GM19468 (cell line): Measurements from ENCODE around the gene STK24.
"Not testable (repeated sequence)": the region's sequence is repeated elsewhere in the genome, so short reads cannot be mapped to it uniquely, and the experiment has no call there.

Experiments used
- ATAC-seq: cut with Tn5 transposase; IDR thresholded peaks from one replicate; pipeline ENCODE4 v1.9.1; 2021; ENCODE audit warnings: mild to moderate bottlenecking, moderate library complexity, moderate number of reproducible peaks; ENCODE audit not compliant: unreplicated experiment; ENCODE audit errors: extremely low read depth

Gene STK24

DNA sequence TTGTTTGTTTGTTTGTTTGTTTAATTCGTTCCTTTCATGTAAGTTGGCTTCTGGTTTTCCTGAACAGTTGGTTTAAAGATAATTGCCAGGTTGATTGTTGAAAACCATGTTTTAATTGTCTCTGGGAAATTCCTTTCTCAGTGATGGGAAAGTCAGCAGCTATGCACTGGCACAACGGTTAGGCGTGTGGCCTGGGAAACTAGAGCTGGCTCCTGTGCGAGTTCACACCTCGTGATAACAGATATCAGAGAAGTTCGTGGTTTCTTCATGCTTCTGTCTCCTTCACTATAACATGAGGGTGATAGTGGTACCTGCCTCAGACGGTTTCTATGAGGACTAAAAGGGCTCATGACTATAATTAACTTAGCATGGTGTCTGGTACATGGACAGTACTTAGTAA is 153.5 kb downstream of the STK24 start:
- no peak for ATAC-seq

- no peak for ATAC-seq
These were observed 154.9 kb downstream of the STK24 start for GRCh38 chr13:98422046-98422445.

- no peak for ATAC-seq
These were observed 156.2 kb downstream of the STK24 start for GRCh38 chr13:98420554-98421175.

GRCh38 chr13:98419786-98420553 is 156.9 kb downstream of the STK24 start:
- no peak for ATAC-seq

DNA sequence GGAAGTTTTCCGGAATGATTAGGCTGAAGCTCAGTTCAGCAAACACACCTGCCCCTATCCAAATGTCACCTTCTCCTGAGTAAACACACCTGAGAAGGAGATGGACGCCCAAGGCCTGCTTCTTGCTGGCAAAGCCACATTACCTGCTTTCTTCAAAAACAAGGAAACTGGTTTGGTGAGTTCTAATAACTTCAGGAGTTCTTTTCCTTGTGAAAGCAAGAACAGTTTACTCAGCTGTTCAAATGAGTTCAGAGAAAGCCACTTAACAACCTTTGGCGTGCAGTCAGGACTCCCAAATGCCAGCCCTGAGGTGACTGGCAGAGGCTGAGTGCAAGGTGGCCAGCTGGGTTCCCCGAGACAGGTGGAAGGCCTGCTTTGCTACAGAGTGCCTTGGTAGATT is 160.5 kb downstream of the STK24 start:
- no peak for ATAC-seq

GRCh38 chr13:98415326-98416070 is 161.4 kb downstream of the STK24 start:
- no peak for ATAC-seq

DNA sequence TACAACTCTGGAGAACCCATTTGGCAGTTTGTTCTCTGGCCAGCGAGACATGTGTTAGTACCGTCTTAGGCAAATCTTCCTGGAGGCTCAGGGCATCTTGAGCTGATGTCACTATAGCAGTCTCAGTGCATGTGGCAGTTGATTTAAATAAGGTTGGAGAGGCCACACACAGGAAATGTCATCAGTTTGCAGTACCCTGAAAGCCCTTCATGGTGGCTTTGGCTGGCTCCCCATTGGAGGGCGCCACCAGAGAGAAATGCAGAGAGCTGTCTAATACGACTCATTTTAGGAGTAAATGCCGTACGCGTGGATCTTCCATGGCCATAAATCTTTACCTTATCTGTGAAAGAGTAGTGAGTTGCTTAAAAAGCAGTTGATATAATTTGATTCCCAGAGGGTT is 163.1 kb downstream of the STK24 start:
- no peak for ATAC-seq

DNA sequence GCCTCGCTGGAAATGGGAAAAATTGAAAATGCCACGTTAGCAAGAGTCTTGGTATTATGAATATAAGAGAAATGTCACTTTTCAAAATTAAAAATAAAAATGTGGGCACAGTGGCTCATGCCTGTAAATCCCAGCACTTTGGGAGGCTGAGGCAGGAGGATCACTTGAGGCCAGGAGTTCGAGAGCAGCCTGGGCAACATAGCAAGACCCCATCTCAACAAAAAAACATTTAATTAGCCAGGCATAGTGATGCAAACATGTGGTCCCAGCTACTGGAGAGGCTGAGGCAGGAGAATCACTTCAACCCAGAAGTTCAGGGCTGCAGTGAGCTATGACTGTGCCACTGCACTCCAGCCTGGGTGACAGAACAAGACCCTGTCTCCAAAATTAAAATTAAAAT is 163.6 kb downstream of the STK24 start:
- not testable (repeated sequence) for ATAC-seq

GRCh38 chr13:98411617-98412265 is 165.2 kb downstream of the STK24 start:
- ATAC-seq: no peak

GRCh38 chr13:98411013-98411412 is 165.9 kb downstream of the STK24 start:
- ATAC-seq: no peak

GRCh38 chr13:98410612-98411011 is 166.3 kb downstream of the STK24 start:
- no peak for ATAC-seq

DNA sequence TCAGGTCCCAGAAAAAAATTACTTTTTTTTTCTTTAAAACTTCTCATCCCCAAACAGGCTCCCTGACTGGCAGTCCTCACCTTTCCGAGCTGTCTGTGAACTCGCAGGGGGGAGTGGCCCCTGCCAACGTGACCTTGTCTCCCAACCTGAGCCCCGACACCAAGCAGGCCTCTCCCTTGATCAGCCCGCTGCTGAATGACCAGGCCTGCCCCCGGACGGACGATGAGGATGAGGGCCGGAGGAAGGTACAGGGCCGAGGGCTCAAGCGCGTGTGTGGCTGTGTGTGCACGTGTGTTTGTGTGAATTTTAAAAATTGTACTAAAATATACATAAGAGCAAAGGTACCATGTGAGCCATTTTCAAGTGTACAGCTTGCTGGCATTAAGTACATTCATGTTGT is 167.6 kb downstream of the STK24 start:
- ATAC-seq: no peak

- ATAC-seq: no peak
These were observed 169.3 kb downstream of the STK24 start for GRCh38 chr13:98407575-98407974.

DNA sequence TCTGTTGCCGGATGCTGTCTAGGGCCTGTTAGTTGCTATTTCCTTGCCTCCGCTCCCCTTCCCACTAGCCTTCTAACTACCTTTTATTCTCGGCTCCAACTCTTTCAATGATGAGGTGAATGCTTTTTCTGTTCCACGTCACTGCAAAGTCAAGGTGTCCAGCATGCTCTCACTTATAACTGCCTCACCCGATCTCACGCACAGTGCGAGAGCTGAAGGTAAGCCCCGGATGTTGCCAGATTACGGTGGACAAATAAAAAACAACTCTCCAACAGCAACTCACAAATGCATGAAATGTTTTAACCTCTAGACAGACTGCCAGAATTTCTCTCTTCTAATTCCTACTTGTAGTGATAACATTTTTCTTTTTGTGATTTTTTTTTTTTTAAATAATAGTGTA is 169.9 kb downstream of the STK24 start:
- no peak for ATAC-seq

DNA sequence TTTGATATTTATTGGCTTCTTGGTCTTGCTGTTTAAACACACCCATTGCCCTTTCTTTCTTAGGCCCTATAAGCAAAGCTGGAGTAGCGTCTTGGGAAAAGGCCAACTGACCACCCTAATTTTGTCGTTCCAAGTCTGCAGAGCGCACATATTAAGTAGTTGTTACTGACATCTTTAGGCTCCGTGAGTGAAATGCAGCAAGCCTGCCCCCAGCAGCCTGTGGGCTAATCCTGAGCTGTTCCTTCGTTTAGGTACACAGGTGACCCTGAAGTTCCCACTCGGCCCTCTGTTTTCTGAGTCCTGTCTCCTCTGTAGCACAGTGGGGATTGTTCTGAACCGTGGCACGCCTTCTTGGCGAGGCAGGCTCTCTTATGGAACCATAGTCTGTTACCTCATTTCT is 170.5 kb downstream of the STK24 start:
- ATAC-seq: no peak

DNA sequence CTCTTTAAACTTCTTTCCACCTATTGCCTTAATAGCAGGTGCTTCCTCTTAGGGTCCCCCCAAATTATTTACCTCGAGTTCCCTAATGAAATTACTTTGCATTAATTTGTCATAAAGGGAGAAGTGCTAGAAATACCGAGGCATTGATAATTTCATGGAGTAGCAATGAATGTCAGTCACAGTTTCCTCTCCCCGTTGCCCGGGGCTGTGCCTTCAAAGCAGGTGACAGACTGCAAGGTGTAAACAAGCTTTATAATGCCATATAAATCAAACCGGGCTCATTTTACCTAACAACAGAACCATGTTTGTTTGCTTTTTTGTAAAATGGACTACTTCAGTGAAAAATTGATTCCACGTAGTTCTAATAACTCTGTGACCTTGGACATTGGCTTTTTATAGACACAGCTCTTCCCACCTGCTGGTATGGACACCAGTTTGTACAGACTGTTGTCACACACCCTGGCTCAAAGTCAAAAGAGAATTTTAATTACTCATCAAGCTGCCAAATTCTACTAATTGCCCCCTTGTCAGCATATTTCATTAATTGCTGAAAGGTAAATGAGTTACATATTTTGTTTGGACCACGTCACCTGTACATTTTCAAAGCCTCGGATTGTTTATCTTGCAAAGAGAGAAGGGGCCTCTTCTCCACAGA is 171.1 kb downstream of the STK24 start:
- no peak for ATAC-seq

DNA sequence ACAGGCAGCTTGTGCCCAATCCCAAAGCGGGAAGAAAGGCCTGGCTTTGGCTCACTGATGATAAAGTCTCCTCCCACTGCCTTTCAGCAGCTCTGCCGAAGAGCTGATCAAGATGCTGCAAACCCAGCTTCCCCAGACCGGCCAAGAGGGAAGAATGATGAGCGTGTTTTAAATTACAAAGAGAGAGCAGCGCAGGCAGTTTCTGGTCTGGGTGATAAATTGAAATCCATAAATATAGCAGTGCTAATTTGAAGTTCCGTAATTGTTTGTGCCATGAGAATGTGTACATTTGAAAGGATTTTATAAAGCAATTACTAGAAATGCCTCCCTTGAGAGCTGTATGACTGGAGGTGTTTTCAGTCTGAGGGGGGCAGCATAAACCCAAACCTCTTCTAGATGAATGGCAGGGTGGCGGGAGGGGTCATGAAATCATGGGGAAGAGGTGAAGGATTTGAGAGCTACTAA is 171.8 kb downstream of the STK24 start:
- ATAC-seq: no peak

- ATAC-seq: no peak
These were observed 173.8 kb downstream of the STK24 start for GRCh38 chr13:98403076-98403475.

GRCh38 chr13:98401934-98402333 is 175.0 kb downstream of the STK24 start:
- ATAC-seq: no peak

- no peak for ATAC-seq
These were observed 177.2 kb downstream of the STK24 start for GRCh38 chr13:98399756-98400155.
